ENCODE measurements around the gene PGLYRP2.

GRCh38 chr19:15502264-15502663 is 23.0 kb upstream of the PGLYRP2 start:
- TF ChIP-seq EP300 (IDR thresholded peaks at IDR 0.05) = no peak
- TF ChIP-seq, protein P1, sequence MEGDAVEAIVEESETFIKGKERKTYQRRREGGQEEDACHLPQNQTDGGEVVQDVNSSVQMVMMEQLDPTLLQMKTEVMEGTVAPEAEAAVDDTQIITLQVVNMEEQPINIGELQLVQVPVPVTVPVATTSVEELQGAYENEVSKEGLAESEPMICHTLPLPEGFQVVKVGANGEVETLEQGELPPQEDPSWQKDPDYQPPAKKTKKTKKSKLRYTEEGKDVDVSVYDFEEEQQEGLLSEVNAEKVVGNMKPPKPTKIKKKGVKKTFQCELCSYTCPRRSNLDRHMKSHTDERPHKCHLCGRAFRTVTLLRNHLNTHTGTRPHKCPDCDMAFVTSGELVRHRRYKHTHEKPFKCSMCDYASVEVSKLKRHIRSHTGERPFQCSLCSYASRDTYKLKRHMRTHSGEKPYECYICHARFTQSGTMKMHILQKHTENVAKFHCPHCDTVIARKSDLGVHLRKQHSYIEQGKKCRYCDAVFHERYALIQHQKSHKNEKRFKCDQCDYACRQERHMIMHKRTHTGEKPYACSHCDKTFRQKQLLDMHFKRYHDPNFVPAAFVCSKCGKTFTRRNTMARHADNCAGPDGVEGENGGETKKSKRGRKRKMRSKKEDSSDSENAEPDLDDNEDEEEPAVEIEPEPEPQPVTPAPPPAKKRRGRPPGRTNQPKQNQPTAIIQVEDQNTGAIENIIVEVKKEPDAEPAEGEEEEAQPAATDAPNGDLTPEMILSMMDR (IDR thresholded peaks at IDR 0.05) = no peak
- no peak for TF ChIP-seq POLR2A (IDR thresholded peaks at IDR 0.05)
- TF ChIP-seq POLR2AphosphoS5 (IDR thresholded peaks at IDR 0.05) = no peak

Measured in sigmoid colon (tissue), 4 donors.